SU-DHL-6 (cell line): ENCODE measurements around the gene DCLK1.

Experiments used
- CTCF ChIP-seq: fragments of 200-600 bp; sonication (generic); IDR thresholded peaks from one replicate; pipeline ENCODE4 v1.5.1; 2017; ENCODE audit warnings: antibody characterized with exemption, mild to moderate bottlenecking, low read length, moderate library complexity; ENCODE audit not compliant: insufficient read depth, poor library complexity, severe bottlenecking
- EZH2phosphoT487 ChIP-seq: fragments of 200-600 bp; sonication (generic), shearing (Covaris generic); conservative IDR thresholded peaks from 2 replicates; pipeline ENCODE4 v1.6.1; 2018; ENCODE audit warnings: mild to moderate bottlenecking, antibody characterized with exemption, low read length, moderate library complexity, mixed read lengths

- no peak for TF ChIP-seq CTCF
- TF ChIP-seq EZH2phosphoT487: no peak
Observed at GRCh38 chr13:35781036-35782000, 349.9 kb downstream of the DCLK1 start.
